Astrocyte (in vitro differentiated cells and primary cell): ENCODE measurements around the gene GRAMD1B. TPM values are rescaled to one million over a fixed set of nuclear protein-coding genes. Genes with fewer than 3 reads are reported as not detected.
A peak's percentile ranks its signal among the peaks of the same experiment; 100 is the strongest.

Source experiments
- DNase-seq: peaks from one replicate; pipeline ENCODE4 v3.0.0-alpha.2; 2010; ENCODE audit warnings: low read depth
- FAIRE-seq: peaks from 2 replicates; lab custom pipeline; 2011; peaks lifted over from hg19 to GRCh38; lab: Jason Lieb, UNC
- H2AFZ ChIP-seq: 2 replicates; pipeline ENCODE4 v1.6.0; 2012; ENCODE audit warnings: low read depth, low read length, inconsistent platforms
- H3K27ac ChIP-seq: 2 replicates; pipeline ENCODE4 v1.5.1; 2011; ENCODE audit warnings: low read depth, low read length, inconsistent platforms
- H3K27me3 ChIP-seq: 2 replicates; pipeline ENCODE4 v1.6.0; 2011; ENCODE audit warnings: low read length, inconsistent platforms; ENCODE audit not compliant: insufficient read depth
- H3K36me3 ChIP-seq: 2 replicates; pipeline ENCODE4 v1.5.1; 2011; ENCODE audit warnings: low read length, inconsistent platforms; ENCODE audit not compliant: insufficient read depth
- H3K4me1 ChIP-seq: 2 replicates; pipeline ENCODE4 v1.5.1; 2011; ENCODE audit warnings: low read length, inconsistent platforms; ENCODE audit not compliant: insufficient read depth
- H3K4me2 ChIP-seq: 2 replicates; pipeline ENCODE4 v1.6.0; 2012; ENCODE audit warnings: low read length, inconsistent platforms
- H3K4me3 ChIP-seq: 2 replicates; pipeline ENCODE4 v1.5.1; 2011; ENCODE audit warnings: low read depth, mild to moderate bottlenecking, low read length, inconsistent platforms; ENCODE audit not compliant: insufficient read depth
- H3K79me2 ChIP-seq: 2 replicates; pipeline ENCODE4 v1.6.0; 2012; ENCODE audit warnings: mild to moderate bottlenecking, low read length, inconsistent platforms; ENCODE audit not compliant: insufficient read depth
- H3K9ac ChIP-seq: 2 replicates; pipeline ENCODE4 v1.6.0; 2012; ENCODE audit warnings: mild to moderate bottlenecking, low read length, inconsistent platforms
- H3K9me3 ChIP-seq: 2 replicates; pipeline ENCODE4 v1.5.1; 2012; ENCODE audit warnings: low read depth, mild to moderate bottlenecking, low read length, inconsistent platforms; ENCODE audit not compliant: insufficient read depth
- H4K20me1 ChIP-seq: 2 replicates; pipeline ENCODE4 v1.6.0; 2012; ENCODE audit warnings: low read length, inconsistent platforms; ENCODE audit not compliant: insufficient read depth
- H3K27ac Mint-ChIP-seq: one replicate; pipeline ENCODE4 v1.8.0; 2021; ENCODE audit warnings: mild to moderate bottlenecking, mixed read lengths; ENCODE audit not compliant: unreplicated experiment
- H3K27me3 Mint-ChIP-seq: one replicate; pipeline ENCODE4 v1.8.0; 2021; ENCODE audit warnings: low read depth, mixed read lengths; ENCODE audit not compliant: unreplicated experiment
- H3K36me3 Mint-ChIP-seq: one replicate; pipeline ENCODE4 v1.8.0; 2021; ENCODE audit warnings: low read depth, mixed read lengths; ENCODE audit not compliant: unreplicated experiment
- H3K4me1 Mint-ChIP-seq: one replicate; pipeline ENCODE4 v1.8.0; 2021; ENCODE audit warnings: low read depth, mixed read lengths; ENCODE audit not compliant: unreplicated experiment
- H3K4me3 Mint-ChIP-seq: one replicate; pipeline ENCODE4 v1.8.0; 2021; ENCODE audit warnings: mild to moderate bottlenecking, moderate library complexity, mixed read lengths; ENCODE audit not compliant: unreplicated experiment
- H3K9me3 Mint-ChIP-seq: one replicate; pipeline ENCODE4 v1.8.0; 2021; ENCODE audit warnings: mild to moderate bottlenecking, mixed read lengths; ENCODE audit not compliant: unreplicated experiment
- EZH2 ChIP-seq: IDR thresholded peaks from 2 replicates; pipeline ENCODE4 v1.6.1; 2012; ENCODE audit warnings: mild to moderate bottlenecking, low read length, inconsistent platforms; ENCODE audit not compliant: insufficient read depth
- total RNA-seq: library from RNA; stranded (reverse); gene quantifications from 2 replicates; pipeline ENCODE4 v1.2.1, GENCODE V29; 2021
- TF ChIP-seq, protein P1 (sequence below): IDR thresholded peaks from 2 replicates; pipeline ENCODE4 v1.5.1; 2011; ENCODE audit warnings: low read depth, mild to moderate bottlenecking, inconsistent platforms, low read length, moderate library complexity; ENCODE audit not compliant: insufficient read depth

GRAMD1B gene
- total RNA-seq, 1 donor from 2014 or later, result 6.5 TPM

DNA sequence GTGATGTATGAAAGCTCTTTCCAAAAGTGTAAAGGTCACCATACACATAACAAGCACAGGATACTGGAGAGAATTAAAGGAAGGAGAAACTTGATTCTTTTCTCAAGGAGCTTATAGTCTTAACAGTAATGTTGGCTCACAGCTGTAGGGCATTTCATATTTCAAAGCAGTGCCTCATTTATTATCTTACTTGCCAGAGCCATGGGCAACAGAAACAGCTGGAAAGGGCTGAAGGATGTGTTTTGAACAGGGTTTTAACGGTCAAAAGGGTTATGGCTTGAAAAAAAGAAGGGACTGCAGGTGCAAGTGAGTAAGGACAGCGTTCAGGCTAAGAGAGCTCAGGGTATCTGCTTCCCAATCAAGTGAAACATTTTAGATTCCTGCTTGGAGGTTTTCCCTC lies 2.7 kb upstream of the GRAMD1B start:
- Mint-ChIP-seq H3K4me1 (peaks cover 5% of the 10 kb centered on the region), H3K4me3 (no peak overlapping the region), H3K36me3 (no peaks in the 10 kb centered on the region), H3K9me3 (peaks cover 4% of the 10 kb centered on the region), H3K27ac (no peak overlapping the region), H3K27me3 (peaks cover 49% of the 10 kb centered on the region)
- no peaks in the 10 kb centered on the region for H3K36me3 ChIP-seq
- H3K4me2 ChIP-seq, result no peak overlapping the region
- DNase-seq (no peak), FAIRE-seq (no peak)
- H3K9me3 ChIP-seq, result no peaks in the 10 kb centered on the region
- H3K9ac ChIP-seq, result no peak overlapping the region
- H3K79me2 ChIP-seq, result peaks cover 8% of the 10 kb centered on the region
- H4K20me1 ChIP-seq, result peaks cover 3% of the 10 kb centered on the region
- no peak overlapping the region for H3K4me3 ChIP-seq
- H3K27ac ChIP-seq, result no peak overlapping the region
- H3K27me3 ChIP-seq, result peaks cover 26% of the 10 kb centered on the region
- TF ChIP-seq, protein P1, sequence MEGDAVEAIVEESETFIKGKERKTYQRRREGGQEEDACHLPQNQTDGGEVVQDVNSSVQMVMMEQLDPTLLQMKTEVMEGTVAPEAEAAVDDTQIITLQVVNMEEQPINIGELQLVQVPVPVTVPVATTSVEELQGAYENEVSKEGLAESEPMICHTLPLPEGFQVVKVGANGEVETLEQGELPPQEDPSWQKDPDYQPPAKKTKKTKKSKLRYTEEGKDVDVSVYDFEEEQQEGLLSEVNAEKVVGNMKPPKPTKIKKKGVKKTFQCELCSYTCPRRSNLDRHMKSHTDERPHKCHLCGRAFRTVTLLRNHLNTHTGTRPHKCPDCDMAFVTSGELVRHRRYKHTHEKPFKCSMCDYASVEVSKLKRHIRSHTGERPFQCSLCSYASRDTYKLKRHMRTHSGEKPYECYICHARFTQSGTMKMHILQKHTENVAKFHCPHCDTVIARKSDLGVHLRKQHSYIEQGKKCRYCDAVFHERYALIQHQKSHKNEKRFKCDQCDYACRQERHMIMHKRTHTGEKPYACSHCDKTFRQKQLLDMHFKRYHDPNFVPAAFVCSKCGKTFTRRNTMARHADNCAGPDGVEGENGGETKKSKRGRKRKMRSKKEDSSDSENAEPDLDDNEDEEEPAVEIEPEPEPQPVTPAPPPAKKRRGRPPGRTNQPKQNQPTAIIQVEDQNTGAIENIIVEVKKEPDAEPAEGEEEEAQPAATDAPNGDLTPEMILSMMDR, result no peak
- TF ChIP-seq EZH2, result no peak
- no peak overlapping the region for H2AFZ ChIP-seq
- H3K4me1 ChIP-seq, result peaks cover 16% of the 10 kb centered on the region

- no peaks in the 10 kb centered on the region for H3K36me3 ChIP-seq
- no peak overlapping the region for H3K27ac Mint-ChIP-seq
- DNase-seq (no peak), FAIRE-seq (no peak)
- H3K79me2 ChIP-seq, result peaks cover 11% of the 10 kb centered on the region
- H3K4me2 ChIP-seq, result no peak overlapping the region
- H3K4me1 ChIP-seq, result peaks cover 16% of the 10 kb centered on the region
- H3K36me3 Mint-ChIP-seq, result no peaks in the 10 kb centered on the region
- TF ChIP-seq EZH2, result no peak
- TF ChIP-seq, protein P1, result no peak
- H3K27me3 ChIP-seq, result peaks cover 26% of the 10 kb centered on the region
- peaks cover 4% of the 10 kb centered on the region for H3K9me3 Mint-ChIP-seq
- no peak overlapping the region for H2AFZ ChIP-seq
- peaks cover 5% of the 10 kb centered on the region for H3K4me1 Mint-ChIP-seq
- H4K20me1 ChIP-seq, result peaks cover 3% of the 10 kb centered on the region
- no peak overlapping the region for H3K4me3 ChIP-seq
- H3K9me3 ChIP-seq, result no peaks in the 10 kb centered on the region
- no peak overlapping the region for H3K27ac ChIP-seq
- H3K27me3 Mint-ChIP-seq, result peaks cover 46% of the 10 kb centered on the region
- no peak overlapping the region for H3K4me3 Mint-ChIP-seq
- H3K9ac ChIP-seq, result no peak overlapping the region
These were observed 1.9 kb upstream of the GRAMD1B start for GRCh38 chr11:123428116-123428715.

DNA sequence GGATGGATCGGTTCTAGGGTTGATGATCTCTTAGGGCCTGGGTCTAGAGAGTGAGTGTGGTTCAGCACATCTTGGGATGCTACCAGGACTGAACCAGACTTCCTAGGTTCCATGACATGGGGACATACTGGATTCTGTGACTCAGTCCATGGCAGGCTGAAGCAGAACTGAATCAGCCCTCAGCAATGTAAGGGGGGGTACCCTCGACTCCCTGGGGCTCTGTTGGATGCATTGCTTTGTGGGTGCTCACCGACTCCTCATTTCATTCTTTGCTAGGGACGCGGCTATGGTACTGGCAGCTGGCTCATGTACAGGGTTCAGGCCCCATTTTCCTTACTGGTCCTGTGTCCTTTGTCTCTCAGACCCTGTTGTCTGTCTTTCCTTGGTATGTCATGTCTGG lies 733 bp upstream of the GRAMD1B start:
- peak; percentile 63 for FAIRE-seq
- Histone ChIP-seq H3K4me3 (peak overlapping the region; percentile 26), H3K4me2 (peak overlapping the region; percentile 94), H3K79me2 (peaks cover 11% of the 10 kb centered on the region), H2AFZ (peak overlapping the region; percentile 74), H4K20me1 (peaks cover 3% of the 10 kb centered on the region), H3K27ac (peak overlapping the region; percentile 71), H3K4me1 (peaks cover 16% of the 10 kb centered on the region), H3K9ac (peak overlapping the region; percentile 76), H3K27me3 (peaks cover 20% of the 10 kb centered on the region), H3K9me3 (no peaks in the 10 kb centered on the region), H3K36me3 (no peaks in the 10 kb centered on the region)
- TF ChIP-seq EZH2, result no peak
- TF ChIP-seq, protein P1, result no peak
- peaks cover 4% of the 10 kb centered on the region for H3K9me3 Mint-ChIP-seq
- peak overlapping the region; percentile 38 for H3K27ac Mint-ChIP-seq
- H3K36me3 Mint-ChIP-seq, result no peaks in the 10 kb centered on the region
- DNase-seq, result peak; percentile 47
- H3K27me3 Mint-ChIP-seq, result peaks cover 38% of the 10 kb centered on the region
- peak overlapping the region; percentile 82 for H3K4me3 Mint-ChIP-seq
- peaks cover 5% of the 10 kb centered on the region for H3K4me1 Mint-ChIP-seq
